LoVo (cell line): ENCODE results near the gene SORBS2.
A peak's percentile ranks its signal among the peaks of the same experiment; 100 is the strongest.

Experiments used
- DNase-seq: peaks from one replicate; pipeline ENCODE4 v3.0.0-alpha.2; 2016; ENCODE audit warnings: low spot score

The SORBS2 gene

DNA sequence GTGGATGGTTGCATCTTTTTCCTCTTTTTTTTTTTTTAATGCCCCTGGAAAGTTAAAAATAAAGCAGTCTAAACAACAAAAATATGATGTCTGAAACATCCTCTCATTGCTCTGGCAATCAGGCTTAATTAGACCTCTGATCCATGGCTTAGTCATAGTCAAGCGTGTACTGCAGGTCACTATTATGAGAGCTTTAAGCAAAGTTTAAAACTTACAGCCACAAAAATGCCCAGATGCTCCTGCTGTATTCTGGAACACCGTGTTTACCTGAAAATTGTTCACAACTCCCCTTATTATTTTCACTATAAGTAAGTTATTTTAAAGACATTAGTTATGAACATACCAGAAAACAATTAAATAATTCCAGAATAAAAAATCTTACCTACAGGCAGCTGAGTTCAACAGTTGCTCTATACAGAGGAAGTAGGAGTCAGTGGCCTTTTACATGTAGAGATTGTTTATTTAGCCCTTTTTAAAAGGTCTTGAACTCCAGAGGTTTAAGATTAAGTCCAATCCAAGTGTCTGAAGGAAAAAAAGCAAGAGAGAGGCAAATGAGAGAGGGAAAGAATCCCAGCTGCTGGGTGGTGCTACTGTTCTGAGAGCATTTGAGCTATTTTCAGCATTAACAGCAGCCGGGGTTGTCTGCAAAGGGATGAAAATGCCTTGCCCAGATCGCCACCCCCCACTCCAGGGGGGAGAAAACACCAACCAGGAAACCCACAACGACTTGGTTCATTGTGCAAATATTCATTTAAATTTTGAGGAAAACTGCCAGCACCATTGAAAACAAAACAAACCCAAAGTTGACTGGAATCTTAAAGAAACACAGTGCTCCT lies 36.9 kb downstream of the SORBS2 start:
- DNase-seq = no peak

DNA sequence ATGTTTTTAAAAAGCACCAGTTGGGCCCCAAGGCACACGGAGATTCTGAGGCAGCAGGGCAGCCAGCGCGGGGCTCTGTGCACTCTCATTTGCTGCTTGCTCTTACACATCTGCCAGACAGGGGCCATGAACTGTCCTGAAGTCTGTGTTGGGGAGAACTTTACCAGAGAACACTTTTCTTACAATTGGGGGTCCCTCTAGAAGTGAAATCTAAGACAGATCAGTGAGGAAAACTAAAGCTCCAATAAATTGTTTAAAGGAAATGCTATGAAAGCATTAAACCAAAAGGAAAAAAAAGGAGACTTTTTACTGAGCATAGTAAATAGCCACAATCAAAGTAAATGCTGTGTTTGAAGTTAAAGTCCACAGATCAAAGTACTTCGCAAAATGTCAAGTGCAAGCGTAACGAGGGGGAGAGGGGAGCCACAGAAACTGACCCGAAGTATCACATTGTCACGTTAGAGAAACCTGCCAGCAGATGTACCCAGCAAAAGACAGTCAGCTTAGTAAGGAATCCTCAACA lies 37.8 kb downstream of the SORBS2 start:
- DNase-seq = no peak

DNA sequence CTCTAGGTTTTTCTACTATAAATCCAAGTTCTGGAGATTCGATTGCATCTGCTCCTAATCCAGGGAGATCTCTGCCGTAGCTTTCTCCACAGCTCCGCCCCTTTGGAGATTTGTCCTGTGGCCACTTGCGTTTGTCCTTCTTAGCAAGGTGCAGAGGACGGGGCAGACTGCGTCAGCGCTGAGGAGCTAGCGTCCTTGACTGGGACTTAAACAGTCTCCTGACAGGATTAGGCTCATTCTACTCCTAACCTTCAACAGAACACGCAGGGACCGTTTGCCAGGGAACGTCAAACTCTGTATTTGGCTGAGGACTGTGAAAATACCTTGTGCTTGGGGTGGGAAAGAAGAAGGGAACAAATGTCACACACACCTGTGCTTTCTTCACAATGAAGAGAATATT lies 38.6 kb downstream of the SORBS2 start:
- no peak for DNase-seq

DNA sequence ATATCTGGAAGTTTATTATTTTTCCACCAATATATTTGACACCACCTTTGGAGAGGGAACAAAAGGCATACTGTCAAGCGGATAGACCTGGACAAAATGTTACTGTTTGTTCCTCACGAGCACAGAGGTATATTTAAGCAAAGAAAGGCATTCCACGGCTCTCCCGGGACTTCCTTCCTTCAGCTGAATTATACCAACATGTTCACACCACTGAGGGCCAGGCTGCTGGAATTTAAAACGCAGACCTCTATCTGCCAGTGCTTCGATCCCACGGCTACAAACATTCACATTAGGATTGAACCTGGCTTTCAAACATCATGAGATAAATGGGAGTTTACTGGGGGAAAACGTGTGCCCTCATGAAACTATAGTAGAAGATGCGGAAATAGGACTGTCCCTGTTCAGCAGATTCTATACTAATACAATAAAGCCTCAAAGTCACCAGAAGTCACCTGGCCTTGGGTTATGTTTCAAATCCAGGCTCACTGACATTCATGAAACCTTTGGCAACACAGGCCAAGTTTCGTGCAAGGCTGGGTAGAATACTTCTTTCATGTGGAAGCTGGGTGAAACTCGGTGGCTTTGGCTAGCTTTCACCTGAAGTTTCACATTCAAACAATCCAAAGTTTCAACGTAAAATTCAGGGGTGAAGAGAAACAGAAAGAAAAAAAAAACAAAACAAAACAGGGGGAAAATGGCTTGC lies 39.5 kb downstream of the SORBS2 start:
- DNase-seq = no peak

DNA sequence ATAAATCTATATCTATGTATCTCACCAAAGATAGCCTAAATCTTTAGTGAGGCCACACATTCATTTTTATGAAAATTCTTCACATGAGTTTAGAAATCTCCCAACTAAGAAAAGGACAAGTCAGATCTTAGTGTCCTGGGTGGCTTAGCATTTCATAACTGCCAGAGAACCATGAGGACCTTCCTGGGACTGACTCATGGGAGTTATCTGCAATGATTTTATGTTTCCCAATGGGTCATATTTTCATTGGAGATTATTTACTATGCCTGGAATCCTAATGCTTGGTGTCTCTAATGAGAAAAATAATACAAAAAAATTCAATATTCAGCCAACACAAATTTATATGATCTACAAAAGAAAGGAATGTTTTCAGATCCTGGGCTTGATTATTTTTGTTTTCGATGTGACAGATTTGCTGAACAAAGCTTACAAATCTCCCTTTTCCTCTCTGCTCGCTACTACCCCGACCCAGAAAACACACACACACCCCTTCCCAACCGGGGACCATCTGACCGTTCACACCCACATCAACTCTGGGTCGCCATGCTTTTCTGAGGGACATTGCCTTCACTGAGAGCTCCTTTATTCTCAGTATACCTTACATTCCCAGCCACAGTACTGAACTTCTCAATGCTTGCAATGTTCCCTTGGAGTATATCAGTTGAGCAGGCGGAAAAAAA lies 40.1 kb downstream of the SORBS2 start:
- DNase-seq = no peak

DNA sequence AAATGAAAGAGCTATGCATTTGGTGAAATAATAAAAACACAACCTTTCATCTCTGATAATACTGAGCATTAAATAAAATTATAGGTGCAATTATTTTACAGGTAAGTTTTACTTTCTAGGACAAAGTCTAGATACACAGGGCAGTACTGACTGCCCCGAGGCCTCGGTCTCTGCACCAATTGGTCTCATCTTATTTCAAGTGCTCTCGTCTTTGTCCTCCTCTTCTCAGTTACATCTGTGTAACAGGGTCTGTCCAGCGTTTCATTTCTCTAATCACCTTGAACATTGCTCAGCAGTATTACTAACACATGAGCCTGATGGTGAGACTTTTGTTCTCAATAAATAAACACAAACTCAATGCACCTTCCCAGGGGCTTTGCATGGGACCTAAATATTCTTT lies 44.5 kb downstream of the SORBS2 start:
- DNase-seq = no peak

DNA sequence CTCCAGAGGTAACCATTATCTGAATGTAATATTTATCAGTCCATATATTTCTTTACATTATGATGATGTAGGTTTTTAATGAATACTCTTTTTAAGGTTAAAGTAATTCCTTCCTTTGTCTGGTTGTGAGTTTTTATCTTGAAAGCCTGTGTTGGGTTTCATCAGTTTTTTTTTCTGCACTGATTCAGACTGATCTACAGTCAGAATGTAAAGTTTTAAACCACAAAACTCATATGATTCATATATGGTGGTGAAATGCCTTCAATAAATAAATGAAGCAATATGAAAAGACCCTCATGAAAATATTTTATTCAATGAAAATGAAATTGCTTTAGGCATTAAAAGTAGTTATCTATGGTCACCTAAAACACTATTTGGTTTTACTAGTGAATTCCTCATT lies 47.1 kb downstream of the SORBS2 start:
- no peak for DNase-seq

DNA sequence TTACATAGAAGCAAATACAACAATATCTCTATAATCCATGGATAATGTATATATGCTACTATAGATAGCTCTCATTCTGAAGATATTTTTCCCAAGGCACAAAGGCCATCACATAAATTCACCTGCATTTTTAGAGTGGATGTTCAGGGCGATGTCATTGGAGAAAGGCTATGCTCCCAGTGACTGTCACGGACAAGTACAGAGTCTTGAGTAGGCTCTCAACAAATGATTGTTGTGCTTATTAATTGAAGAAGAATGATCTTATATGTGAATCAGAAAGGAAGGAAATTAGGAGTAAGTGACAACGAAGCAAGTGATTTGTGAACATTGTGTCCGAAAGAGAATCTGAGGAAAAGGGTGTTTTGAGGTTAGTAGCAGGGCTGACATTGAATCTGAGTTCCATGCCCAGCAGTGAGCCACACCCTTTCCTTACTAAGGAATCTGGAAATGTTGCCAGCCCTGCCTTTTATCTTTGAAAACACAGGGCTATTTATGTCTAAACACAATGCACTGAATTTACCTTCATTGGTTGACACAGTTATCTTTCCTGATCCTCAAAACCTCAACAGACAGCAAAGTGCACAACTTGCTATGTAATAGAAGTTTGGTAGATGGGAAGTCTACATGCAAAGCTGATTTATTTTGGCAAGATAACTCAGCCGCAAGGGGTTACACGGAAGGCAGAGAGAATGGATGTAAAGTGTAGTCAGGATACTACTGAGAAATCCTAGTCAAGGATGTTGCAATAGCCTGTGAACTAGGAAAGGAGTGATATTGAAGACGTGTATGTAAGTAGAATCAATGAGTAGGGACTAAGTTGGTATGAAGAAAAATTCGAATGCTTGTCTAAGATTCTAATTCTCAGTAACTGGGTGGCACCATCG lies 50.4 kb downstream of the SORBS2 start:
- DNase-seq = peak; percentile 41

DNA sequence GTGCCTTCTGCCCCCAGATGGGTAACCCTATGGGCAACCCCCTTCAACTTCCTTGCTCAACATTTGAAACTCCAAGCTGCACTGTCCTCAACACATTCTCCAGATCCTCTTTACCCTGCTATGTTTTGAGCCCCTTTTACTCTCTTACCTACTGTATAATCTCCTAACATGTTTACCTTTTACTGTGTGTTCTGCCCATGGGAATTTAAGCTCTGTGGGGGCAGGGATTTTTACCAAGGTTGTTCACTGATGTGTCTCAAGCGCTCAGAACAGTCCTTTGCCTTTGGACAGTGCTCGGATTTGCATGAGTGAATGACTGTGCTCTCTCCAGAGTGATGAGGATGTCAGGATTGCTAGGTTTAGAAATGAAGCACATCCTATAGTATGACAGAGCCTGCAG lies 53.2 kb downstream of the SORBS2 start:
- no peak for DNase-seq

DNA sequence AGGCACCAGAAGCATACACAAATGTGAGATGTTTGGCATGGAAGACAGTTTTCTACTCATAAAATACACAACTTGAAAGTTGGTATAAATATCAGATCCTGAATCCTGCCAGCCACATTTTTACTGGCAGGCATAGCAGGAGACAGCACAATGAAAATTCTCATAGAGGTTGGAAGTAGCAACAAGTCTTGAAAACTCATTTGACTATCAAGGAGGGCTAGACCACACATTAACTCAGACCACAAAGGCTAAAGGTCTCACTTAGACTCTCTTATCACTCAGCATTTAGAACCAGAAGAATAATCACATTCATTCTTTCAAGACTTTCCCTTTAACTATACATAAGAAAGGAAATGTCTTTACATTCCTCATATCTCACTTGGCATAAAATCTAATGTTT lies 56.5 kb downstream of the SORBS2 start:
- peak; percentile 22 for DNase-seq

DNA sequence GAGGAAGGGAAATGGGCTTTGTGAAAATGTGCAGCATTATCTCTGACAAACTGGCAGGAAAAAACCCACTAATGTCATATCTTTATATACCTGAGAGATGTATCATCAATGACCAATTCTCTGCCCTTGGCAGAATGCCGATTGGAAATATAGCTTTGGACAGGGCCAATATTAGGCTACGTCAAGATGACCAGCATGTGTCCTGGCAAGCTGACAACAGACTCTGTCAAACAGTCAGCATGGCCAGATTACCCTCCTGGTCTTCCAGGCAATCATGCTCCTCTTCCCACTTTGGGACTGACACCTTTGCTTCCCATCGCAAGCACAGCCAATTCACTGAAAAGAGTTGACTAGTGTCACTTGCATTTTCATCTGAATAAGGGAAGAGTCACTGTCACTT lies 57.0 kb downstream of the SORBS2 start:
- no peak for DNase-seq

DNA sequence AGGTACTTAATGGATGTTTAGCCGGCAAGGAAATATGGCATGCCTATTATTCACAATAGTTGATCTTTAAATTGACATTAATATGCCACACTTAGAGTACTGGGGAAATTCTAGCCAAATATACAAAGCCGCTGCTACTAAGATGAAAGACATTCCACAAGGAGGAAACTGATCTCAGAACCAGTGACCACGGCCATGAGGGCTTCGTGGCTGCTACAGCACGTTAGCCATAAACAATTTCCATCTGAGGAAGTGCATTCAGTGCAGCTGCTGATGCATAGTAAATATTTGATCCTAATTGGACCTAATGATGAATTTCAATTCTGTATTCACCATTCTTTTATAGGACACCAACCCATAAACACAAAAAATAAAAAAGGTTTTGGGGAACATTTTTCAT lies 59.1 kb downstream of the SORBS2 start:
- no peak for DNase-seq

DNA sequence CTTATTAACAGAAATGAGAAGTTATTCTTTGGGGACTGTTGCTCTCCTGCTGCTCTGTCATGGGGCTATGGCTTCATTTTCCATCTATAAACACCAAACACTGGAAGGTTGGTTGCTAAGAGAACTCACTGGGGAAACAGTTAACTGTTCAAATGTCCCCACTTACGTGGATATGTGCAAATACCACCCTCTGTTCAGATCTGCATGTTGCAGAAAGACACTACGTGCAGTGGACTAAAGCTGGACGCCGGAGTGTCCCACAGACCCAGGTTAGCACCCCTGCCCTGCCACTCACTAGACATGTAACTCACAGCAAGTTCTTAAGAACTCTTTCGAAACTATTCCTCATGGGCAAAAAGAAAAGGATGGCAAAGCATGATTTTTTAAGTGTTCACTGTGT lies 62.1 kb downstream of the SORBS2 start:
- no peak for DNase-seq

DNA sequence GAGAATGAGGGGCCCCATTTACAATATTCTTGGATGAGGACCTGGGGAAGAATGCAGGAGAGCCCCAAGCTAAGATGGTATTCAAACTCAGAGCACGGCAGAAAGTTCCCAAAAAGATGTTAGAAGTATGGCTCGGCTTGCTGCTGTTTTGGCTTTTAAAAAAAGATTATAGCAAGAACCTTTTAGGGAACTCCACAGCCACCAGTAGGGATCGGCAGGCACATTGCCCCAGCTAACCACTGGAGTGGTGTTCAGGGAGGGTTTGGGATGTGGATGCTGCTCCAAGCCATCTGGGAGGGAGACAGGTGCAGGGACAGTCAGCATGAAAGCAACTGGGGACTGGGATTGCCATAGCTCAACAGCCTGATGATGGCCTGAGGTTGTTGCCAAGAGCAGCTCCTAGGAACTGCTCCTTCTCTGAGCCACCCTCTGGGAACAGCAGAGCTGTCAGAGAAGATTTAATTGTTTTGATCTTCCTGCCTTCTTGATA lies 63.0 kb downstream of the SORBS2 start:
- DNase-seq = no peak

DNA sequence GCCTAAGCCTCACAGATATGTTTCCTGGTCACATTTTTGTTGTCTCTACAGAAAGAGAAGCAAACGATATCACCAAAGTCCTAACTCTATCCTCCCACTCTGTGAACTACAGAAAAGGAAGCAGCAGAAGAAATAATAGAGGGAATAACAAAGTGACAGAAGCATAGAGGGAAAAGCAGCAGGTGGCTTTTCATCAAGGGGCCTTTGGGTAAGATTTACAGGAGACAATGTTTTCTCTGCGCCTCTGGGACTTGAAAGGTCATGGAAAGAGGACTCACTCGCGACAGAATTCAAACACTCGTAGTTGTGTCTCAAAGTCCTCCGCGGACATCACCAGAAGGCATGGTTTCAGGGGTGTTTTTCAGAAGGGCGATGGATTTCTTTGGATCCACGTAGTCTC lies 66.1 kb downstream of the SORBS2 start:
- no peak for DNase-seq

DNA sequence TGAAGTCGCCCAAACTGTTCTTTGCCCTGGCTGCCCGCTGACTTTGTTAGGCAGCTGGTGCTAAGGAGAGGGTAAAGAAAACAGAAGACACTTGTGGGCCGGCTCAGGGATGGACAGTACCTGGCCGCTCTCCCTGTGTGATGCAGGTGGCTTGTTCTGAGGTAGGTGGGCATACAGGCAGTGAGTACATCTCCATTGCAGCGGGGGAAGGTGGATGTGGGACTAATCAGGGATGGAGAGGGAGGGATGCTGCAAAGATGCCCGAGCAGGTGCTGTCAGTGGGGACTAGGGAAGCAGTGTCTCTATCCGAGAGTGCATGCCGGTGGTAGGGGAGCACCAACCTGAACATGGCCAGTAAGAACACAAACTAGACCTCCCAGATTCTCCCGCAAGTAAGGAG lies 67.0 kb downstream of the SORBS2 start:
- no peak for DNase-seq

DNA sequence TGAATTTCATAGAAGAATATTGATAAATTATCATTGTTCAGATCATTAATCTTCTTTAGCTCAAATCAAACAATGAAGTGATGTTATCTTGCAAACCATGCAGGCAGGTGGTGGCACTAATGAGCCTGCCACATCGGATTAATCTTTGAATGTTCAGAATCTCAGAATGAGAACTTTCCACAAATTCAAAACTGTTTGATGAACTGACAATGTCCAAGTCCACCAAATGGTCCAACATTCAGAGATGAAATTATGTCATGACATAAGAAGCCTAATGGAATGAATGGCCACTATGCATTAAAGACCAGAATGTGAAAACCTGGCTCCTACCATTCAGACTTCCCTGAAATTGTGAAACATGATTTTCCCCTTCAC lies 67.5 kb downstream of the SORBS2 start:
- DNase-seq = no peak

DNA sequence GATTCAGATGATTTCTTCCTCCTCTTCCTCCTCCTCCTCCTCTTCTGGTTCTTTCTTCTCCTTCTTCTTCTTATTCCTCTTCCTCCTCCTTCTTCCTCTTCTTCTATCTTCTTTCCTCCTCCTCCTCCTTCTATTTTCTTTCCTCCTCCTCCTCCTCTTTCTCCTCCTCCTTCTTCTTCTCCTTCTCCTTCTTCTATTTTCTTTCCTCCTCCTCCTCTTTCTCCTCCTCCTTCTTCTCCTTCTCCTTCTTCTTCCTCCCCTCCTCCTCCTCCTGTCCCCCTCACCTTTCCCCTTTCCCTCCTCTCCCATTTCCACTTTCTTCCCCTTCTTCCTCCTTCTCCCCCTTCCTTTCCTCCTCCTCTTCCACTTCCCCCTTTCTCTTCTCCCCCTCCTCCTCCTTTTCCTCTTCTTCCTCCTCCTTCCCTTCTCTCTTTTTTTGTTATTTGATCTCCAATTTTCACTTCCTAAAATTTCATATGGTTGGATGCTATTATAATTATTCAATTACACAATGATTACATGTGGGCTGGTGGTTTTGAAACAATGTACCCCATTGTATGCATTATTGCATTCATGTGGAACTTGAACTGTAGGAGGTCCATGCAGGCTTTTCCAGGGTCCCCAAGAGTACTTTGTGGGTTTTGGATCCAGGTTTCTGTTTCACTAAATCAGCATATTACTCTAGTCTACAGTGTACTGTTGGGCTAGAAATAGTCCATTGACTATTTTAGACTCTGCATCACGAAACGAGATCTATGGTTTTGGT lies 68.1 kb downstream of the SORBS2 start:
- DNase-seq = no peak

DNA sequence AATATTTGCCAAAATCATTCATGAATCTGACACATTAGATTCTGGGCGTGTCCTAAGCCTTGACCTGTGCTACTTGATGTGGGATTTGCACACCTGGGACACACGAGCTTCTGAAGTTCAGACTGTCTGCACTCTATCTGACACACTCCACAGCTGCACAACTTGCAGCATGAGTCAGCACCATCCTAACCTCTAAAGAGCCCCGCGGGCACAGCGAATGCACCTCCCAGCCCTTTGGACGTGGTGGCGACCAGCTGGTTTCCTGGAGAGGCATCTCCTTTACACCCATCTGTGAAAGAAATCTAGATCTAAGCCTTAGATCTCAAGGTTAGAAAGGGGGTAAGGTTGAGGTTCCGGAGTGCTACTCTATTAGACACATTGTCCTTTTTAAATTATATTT lies 69.2 kb downstream of the SORBS2 start:
- no peak for DNase-seq

DNA sequence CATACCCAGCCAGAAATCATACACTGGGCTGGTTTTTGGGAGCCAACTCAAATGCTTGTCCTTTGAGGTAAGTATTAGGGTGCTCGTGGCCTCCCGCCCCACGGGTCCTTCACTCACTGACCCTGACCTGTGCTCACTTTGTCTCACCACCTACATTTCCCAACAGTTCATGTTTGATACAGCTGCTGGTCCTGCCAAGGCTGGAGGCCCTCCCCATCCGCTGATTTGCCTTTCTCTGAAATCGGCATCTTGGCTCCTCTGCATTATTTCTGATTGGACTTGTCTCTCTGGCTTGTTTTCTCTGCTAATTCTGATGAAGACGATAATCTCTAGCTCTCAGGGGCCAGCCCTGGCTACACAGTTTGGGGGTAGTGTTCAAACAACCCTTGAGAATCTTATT lies 70.2 kb downstream of the SORBS2 start:
- DNase-seq = no peak

DNA sequence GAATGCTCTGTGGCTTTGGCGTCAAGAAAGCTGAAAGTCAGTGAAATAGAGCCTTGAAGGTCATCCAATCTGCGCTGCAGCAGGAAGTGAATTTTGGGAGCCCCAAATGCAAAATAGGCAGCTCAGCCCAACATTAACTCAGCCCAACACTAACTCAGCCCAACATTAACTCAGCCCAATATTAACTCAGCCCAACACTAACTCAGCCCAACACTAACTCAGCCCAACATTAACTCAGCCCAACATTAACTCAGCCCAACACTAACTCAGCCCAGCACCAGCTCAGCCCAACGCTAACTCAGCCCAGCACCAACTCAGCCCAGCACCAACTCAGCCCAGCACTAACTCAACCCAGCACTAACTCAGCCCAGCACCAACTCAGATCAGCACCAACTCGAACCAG lies 71.5 kb downstream of the SORBS2 start:
- DNase-seq = no peak
